BJ (cell line): ENCODE results near the gene CARD19. TPM values are rescaled to one million over a fixed set of nuclear protein-coding genes. Genes with fewer than 3 reads are reported as not detected.

Experiments used
- CTCF ChIA-PET: fragments of 350-600 bp; formaldehyde crosslinking; extraction: SDS; loops from one replicate; lab custom pipeline; 2021; ENCODE audit warnings: antibody characterized with exemption, inconsistent platforms; lab: Yijun Ruan, JAX
- POLR2A ChIA-PET: fragments of 300-600 bp; sonication (Branson Sonifier 250); formaldehyde crosslinking; extraction: SDS; loops from one replicate; lab custom pipeline; 2021; ENCODE audit warnings: antibody characterized with exemption; lab: Charles Lee
- DNase-seq: peaks from one replicate; pipeline ENCODE4 v3.0.0-alpha.2; 2011; ENCODE audit warnings: low read depth
- H3K27me3 ChIP-seq: 2 replicates; pipeline ENCODE4 v1.6.0; 2011; ENCODE audit warnings: low read length; ENCODE audit not compliant: control insufficient read depth, insufficient read depth
- H3K36me3 ChIP-seq: 2 replicates; pipeline ENCODE4 v1.5.1; 2011; ENCODE audit warnings: low read length; ENCODE audit not compliant: control insufficient read depth, insufficient read depth
- H3K4me3 ChIP-seq: 2 replicates; pipeline ENCODE4 v1.5.1; 2011; ENCODE audit warnings: low read depth, mild to moderate bottlenecking, control low read depth, low read length
- polyA plus RNA-seq: library from polyadenylated mRNA; depleted of rRNA; stranded (reverse); fragments of >200 nt; gene quantifications from 2 replicates; pipeline ENCODE4 v1.2.3, GENCODE V29; 2011
- TF ChIP-seq, protein P1 (sequence below): IDR thresholded peaks from 2 replicates; pipeline ENCODE4 v1.5.1; 2011; ENCODE audit warnings: low read depth, mild to moderate bottlenecking, control low read depth, inconsistent platforms, low read length, moderate library complexity; ENCODE audit not compliant: insufficient read depth

CARD19 gene
- polyA plus RNA-seq, 1 experiment: 69.3 TPM

DNA sequence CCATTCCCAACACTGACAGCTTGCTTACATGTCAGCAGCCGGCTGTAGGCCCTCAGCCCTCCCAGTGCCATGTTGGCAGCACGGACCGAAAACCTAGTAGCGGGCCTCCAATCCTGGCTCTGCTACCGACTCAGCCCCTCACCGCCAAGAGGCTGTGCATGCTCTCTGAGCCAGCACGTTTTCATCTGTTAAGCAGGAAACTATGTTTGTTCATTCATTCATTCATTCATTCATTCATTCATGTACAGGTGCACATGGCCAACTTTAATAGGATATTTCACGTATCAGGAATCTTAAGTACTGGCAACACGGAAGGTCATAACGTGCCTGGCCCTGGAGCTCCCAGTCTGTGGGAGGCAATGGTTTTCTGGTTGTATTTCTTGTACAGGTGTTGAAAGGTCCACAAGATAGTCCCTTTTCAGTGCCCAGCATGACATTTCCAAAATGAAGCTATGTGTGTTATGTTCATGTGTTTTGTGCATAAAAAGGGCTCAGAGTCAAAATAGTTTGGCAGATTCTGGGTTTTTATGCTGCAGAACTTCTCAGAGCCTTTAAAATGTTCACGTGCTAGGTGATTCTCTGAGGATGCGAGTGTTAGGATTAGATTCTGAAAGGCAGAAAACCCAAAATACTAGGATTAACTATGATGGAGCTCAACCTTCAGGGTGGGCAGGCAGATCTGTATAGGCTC, 19.8 kb upstream of the CARD19 start:
- Histone ChIP-seq H3K36me3 (no peaks in the 10 kb centered on the region), H3K4me3 (no peak overlapping the region), H3K27me3 (no peaks in the 10 kb centered on the region)
- ChIA-PET POLR2A (no interaction called here), CTCF (no interaction called here)
- DNase-seq: no peak
- TF ChIP-seq, protein P1, sequence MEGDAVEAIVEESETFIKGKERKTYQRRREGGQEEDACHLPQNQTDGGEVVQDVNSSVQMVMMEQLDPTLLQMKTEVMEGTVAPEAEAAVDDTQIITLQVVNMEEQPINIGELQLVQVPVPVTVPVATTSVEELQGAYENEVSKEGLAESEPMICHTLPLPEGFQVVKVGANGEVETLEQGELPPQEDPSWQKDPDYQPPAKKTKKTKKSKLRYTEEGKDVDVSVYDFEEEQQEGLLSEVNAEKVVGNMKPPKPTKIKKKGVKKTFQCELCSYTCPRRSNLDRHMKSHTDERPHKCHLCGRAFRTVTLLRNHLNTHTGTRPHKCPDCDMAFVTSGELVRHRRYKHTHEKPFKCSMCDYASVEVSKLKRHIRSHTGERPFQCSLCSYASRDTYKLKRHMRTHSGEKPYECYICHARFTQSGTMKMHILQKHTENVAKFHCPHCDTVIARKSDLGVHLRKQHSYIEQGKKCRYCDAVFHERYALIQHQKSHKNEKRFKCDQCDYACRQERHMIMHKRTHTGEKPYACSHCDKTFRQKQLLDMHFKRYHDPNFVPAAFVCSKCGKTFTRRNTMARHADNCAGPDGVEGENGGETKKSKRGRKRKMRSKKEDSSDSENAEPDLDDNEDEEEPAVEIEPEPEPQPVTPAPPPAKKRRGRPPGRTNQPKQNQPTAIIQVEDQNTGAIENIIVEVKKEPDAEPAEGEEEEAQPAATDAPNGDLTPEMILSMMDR: no peak

DNA sequence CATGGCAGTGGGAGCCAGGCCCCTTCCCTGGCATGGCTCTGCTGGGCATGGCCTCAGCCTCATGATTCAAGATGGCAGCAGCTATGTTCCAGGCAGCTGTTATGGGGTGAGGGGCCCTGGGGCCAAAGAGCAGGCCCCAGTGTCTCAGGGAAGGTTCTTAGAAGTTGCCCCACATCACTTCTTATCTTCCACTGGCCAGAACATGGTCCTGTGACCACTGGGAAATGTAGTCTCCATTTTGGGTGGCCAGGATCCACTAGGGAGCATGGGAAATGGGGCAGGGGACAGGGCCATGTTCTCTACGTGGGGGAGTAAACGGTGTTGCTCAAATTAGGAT, 19.3 kb upstream of the CARD19 start:
- Histone ChIP-seq H3K27me3 (no peaks in the 10 kb centered on the region), H3K36me3 (no peaks in the 10 kb centered on the region), H3K4me3 (no peak overlapping the region)
- ChIA-PET CTCF (no interaction called here), POLR2A (no interaction called here)
- TF ChIP-seq, protein P1: no peak
- no peak for DNase-seq

DNA sequence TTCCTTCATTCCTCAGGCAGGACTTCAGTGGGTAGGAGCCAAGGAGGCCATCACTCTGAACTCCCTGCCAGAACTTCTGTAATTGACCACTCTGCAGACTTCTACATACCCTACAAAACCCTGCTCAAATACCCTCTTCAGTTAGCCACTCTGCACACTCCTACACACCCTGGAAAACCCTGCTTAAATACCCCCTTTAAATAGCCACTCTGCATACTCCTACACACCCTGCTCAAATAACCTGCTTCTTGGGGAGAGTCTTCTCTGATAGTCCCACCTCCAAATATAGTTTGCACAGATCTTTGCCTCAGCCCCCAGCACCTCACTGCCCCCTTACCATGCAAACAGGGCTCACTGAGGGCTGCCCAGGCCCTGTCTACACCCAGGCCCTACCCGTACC, 18.6 kb upstream of the CARD19 start:
- no peak for DNase-seq
- Histone ChIP-seq H3K4me3 (no peak overlapping the region), H3K27me3 (no peaks in the 10 kb centered on the region), H3K36me3 (no peaks in the 10 kb centered on the region)
- TF ChIP-seq, protein P1: no peak
- ChIA-PET CTCF (interaction anchor here (0.6 kb wide), 1 partner anchor 1522 kb away, joined by 4 read pairs; no protein-coding TSS in a partner anchor), POLR2A (no interaction called here)

DNA sequence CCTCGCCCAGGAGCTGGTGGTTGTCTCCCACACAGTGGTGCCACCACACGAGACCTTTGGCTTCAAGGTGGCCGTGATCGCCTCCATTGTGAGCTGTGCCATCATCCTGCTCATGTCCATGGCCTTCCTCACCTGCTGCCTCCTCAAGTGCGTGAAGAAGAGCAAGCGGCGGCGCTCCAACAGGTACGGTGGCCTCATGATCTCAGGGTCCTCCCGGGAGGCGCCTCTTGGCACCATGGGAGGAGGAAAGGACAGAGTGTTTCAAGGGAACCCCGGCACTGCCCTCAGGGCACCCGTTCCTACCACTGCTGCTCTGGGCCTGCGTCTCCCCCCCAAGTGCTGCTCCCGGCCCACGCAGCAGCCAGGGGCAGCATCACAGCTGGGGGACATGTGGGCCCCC, 18.2 kb upstream of the CARD19 start:
- no peak for DNase-seq
- ChIA-PET POLR2A (no interaction called here), CTCF (interaction anchor here (0.6 kb wide), 1 partner anchor 1522 kb away, joined by 4 read pairs; no protein-coding TSS in a partner anchor)
- H3K36me3 ChIP-seq: no peaks in the 10 kb centered on the region
- no peak overlapping the region for H3K4me3 ChIP-seq
- TF ChIP-seq, protein P1: no peak
- no peaks in the 10 kb centered on the region for H3K27me3 ChIP-seq

DNA sequence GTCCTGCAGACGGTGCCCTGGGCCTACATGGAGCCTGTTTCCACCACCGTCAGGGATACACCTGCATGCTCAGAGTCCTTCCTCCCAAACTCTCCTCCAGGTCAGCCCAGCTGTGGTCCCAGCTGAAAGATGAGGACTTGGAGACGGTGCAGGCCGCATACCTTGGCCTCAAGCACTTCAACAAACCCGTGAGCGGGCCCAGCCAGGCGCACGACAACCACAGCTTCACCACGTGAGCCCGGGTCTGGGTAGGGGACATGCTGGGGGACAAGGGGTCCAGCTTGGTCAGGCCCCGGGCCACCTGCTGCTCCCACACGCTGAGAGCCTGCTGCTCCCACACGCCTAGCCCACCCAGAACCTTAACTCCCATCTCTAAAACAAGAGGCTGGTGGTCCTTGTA, 16.6 kb upstream of the CARD19 start:
- H3K4me3 ChIP-seq: no peak overlapping the region
- no peak for DNase-seq
- no peaks in the 10 kb centered on the region for H3K36me3 ChIP-seq
- TF ChIP-seq, protein P1: no peak
- H3K27me3 ChIP-seq: no peaks in the 10 kb centered on the region
- ChIA-PET CTCF (interaction anchor here (1.0 kb wide), 1 partner anchor 75 kb away, joined by 3 read pairs; no protein-coding TSS in a partner anchor), POLR2A (no interaction called here)
